ENCODE measurements around the gene MAP6. TPM values are rescaled to one million over a fixed set of nuclear protein-coding genes. Genes with fewer than 3 reads are reported as not detected.

MAP6 gene
- total and polyA plus RNA-seq, 10 of the 15 experiments (the other 5 are each of a cell fraction or from before 2014, with no cell fraction given), result 0.06 to 0.19 (median 0.11) TPM; not detected in 5

GRCh38 chr11:75562836-75563484 lies 105.9 kb downstream of the MAP6 start:
- H3K4me2 ChIP-seq (ENCODE audit: control insufficient read depth, insufficient read depth), result peak overlapping the region; percentile 99
- peaks cover 19% of the 10 kb centered on the region for H3K79me2 ChIP-seq (ENCODE audit: control insufficient read depth, insufficient read depth, low read length)
- DNase-seq (ENCODE audit: low read depth, low spot score), result no peak
- intact Hi-C loops (cut with micrococcal nuclease; ENCODE audit: unreplicated experiment) (loop anchor here (1.0 kb wide), 1 partner anchor 205 kb away; the partner anchor contains the start of gene DGAT2), in situ Hi-C loops (cut with MboI) (no loop called here)
- FAIRE-seq, result no peak
- SMC1A ChIA-PET (ENCODE audit: uncharacterized antibody, unreplicated experiment), result no interaction called here
- TSS peak; percentile 87 for BruUV-seq (replicated peaks)
- RAD21 ChIA-PET (ENCODE audit: unreplicated experiment), result interaction anchor here (0.6 to 0.8 kb wide), 4 partner anchors 9 to 311 kb away, joined by 3 to 5 read pairs (median 4); no protein-coding TSS in a partner anchor
- CTCF ChIA-PET, result interaction anchor here (0.6 to 1.7 kb wide), 5 partner anchors 11 to 35 kb away, joined by 3 to 7 read pairs (median 6); no protein-coding TSS in a partner anchor
- POLR2A ChIA-PET, result interaction anchor here (0.5 to 1.9 kb wide), 4 partner anchors 13 to 264 kb away, joined by 3 to 15 read pairs (median 4); partner anchors contain the start of gene GDPD5
- H4K20me1 ChIP-seq (ENCODE audit: control insufficient read depth, insufficient read depth), result no peaks in the 10 kb centered on the region
- no peaks in the 10 kb centered on the region for H3K9me3 ChIP-seq (replicated peaks; ENCODE audit: control insufficient read depth, insufficient read depth, low read length)
- no peaks in the 10 kb centered on the region for H3K27me3 ChIP-seq (replicated peaks in 1 of 2; ENCODE audit: control insufficient read depth in 2 of 2, insufficient read depth in 2 of 2, low read length in 1 of 2)
- H2AFZ ChIP-seq (ENCODE audit: control insufficient read depth, low read depth, low read length), result peak overlapping the region; percentile 73
- peak overlapping the region; percentile 82 for H3K4me3 ChIP-seq
- H3K27ac ChIP-seq (ENCODE audit: control insufficient read depth, insufficient read depth), result peak overlapping the region; percentile 94
- peaks cover 3 to 4% of the 10 kb centered on the region in 2 experiments; a peak in 1 of 4 replicates for H3K36me3 ChIP-seq (ENCODE audit: control insufficient read depth in 2 of 2, insufficient read depth in 2 of 2, low read length in 1 of 2)
- no peak; the same call in 2 of the 3 replicates for ATAC-seq
- peaks cover 5% of the 10 kb centered on the region for H3K4me1 ChIP-seq (ENCODE audit: control insufficient read depth, insufficient read depth, low read length)
- peak overlapping the region; percentile 96 for H3K9ac ChIP-seq (ENCODE audit: control insufficient read depth, insufficient read depth, low read length)
- WGBS (ENCODE audit: insufficient coverage, insufficient replicate concordance, low lambda C conversion rate, missing lambda C conversion rate), result 17% methylated on average over 16 of the region's 16 CpGs
- TF ChIP-seq MLLT1 (IDR thresholded peaks at IDR 0.05), result peak; percentile 9; the same call in 1 of the 2 replicates
- no peak for TF ChIP-seq JUNB (IDR thresholded peaks at IDR 0.05)
- 0 out of 4 replicates have a peak, but pooled peaks of 1 of the 2 experiments have one; percentile 10 for TF ChIP-seq IKZF2 (IDR thresholded peaks at IDR 0.05)
- TF ChIP-seq PAX8 (IDR thresholded peaks at IDR 0.05), result no peak
- TF ChIP-seq BMI1 (IDR thresholded peaks at IDR 0.05; ENCODE audit: borderline replicate concordance), result no peak
- TF ChIP-seq MXI1 (IDR thresholded peaks at IDR 0.05; ENCODE audit: low read depth, low read length), result peak; percentile 28; the same call in 1 of the 2 replicates
- TF ChIP-seq LARP7 (IDR thresholded peaks at IDR 0.05), result 0 out of 2 replicates have a peak, but pooled peaks have one; percentile 19
- 0 out of 2 replicates have a peak, but pooled peaks have one; percentile 11 for TF ChIP-seq SMAD5 (IDR thresholded peaks at IDR 0.05; ENCODE audit: low read depth)
- TF ChIP-seq ZBTB40 (IDR thresholded peaks at IDR 0.05; ENCODE audit: borderline replicate concordance), result peak; percentile 34; the same call in 1 of the 2 replicates
- peak; percentile 35; the same call in 1 of the 2 replicates for TF ChIP-seq PML (IDR thresholded peaks at IDR 0.05; ENCODE audit: low read length)
- TF ChIP-seq SMAD1 (IDR thresholded peaks at IDR 0.05; ENCODE audit: low read depth, partially characterized antibody), result peak; percentile 15
- peak; percentile 53 for TF ChIP-seq POLR2AphosphoS5 (IDR thresholded peaks at IDR 0.05; ENCODE audit: low read length)

All from GM12878 (cell line).